Common myeloid progenitor, CD34-positive (primary cell): ENCODE data around the gene MAP3K12.

Source experiments
- CTCF ChIA-PET: fragments of 350-600 bp; sonication (Branson Sonifier 250); formaldehyde crosslinking; loops from one replicate; lab custom pipeline; 2021; ENCODE audit warnings: antibody characterized with exemption; lab: Charles Lee
- POLR2A ChIA-PET: fragments of 350-600 bp; sonication (Branson Sonifier 250); formaldehyde crosslinking; loops from one replicate; lab custom pipeline; 2021; ENCODE audit warnings: antibody characterized with exemption; lab: Charles Lee
- DNase-seq, 3 donors: peaks; one replicate each; pipeline versions ENCODE4 v3.0.0 to v3.0.0-alpha.2; 2013
- H3K27ac ChIP-seq, 2 experiments: 1 replicate in 1 of 2; 2 replicates in 1 of 2; pipeline ENCODE4 v1.7.0; 2013; ENCODE audit warnings: inconsistent platforms in 2 of 2, low read length in 2 of 2, mild to moderate bottlenecking in 2 of 2, low read depth in 1 of 2, moderate library complexity in 1 of 2; ENCODE audit not compliant: severe bottlenecking in 2 of 2, insufficient read depth in 1 of 2, poor library complexity in 1 of 2
- H3K27me3 ChIP-seq, 5 experiments: replicated peaks in 2 of 5; 1 replicate in 3 of 5; 2 replicates in 2 of 5; pipeline versions ENCODE4 v1.6.1 to v1.7.0; 2013; ENCODE audit warnings: low read length in 4 of 5, mild to moderate bottlenecking in 2 of 5, moderate library complexity in 2 of 5, inconsistent platforms in 1 of 5; ENCODE audit not compliant: insufficient read depth in 5 of 5, control insufficient read depth in 4 of 5
- H3K36me3 ChIP-seq, 4 experiments: 1 replicate in 2 of 4; 2 replicates in 2 of 4; pipeline versions ENCODE4 v1.6.1 to v1.7.0; 2013; ENCODE audit warnings: low read length in 3 of 4, control low read depth in 1 of 4, mild to moderate bottlenecking in 1 of 4; ENCODE audit not compliant: control insufficient read depth in 4 of 4, insufficient read depth in 4 of 4
- H3K4me1 ChIP-seq, 4 experiments: 1 replicate in 3 of 4; 2 replicates in 1 of 4; pipeline versions ENCODE4 v1.6.1 to v1.7.1; 2013; ENCODE audit warnings: low read length in 3 of 4, mild to moderate bottlenecking in 3 of 4, control low read depth in 1 of 4, inconsistent platforms in 1 of 4, moderate library complexity in 1 of 4; ENCODE audit not compliant: control insufficient read depth in 4 of 4, insufficient read depth in 4 of 4; ENCODE audit errors: control extremely low read depth in 1 of 4
- H3K4me3 ChIP-seq, 7 experiments: 1 replicate in 4 of 7; 2 replicates in 3 of 7; pipeline versions ENCODE4 v1.5.1 to v1.7.0; 2013; ENCODE audit warnings: mild to moderate bottlenecking in 7 of 7, low read length in 6 of 7, moderate library complexity in 6 of 7, inconsistent platforms in 2 of 7, low read depth in 2 of 7, control low read depth in 1 of 7; ENCODE audit not compliant: insufficient read depth in 4 of 7, control insufficient read depth in 1 of 7; ENCODE audit errors: extremely low read depth in 1 of 7
- H3K9me3 ChIP-seq, 5 experiments: 1 replicate in 4 of 5; 2 replicates in 1 of 5; pipeline versions ENCODE4 v1.6.1 to v1.7.1; 2013; ENCODE audit warnings: low read length in 4 of 5, mild to moderate bottlenecking in 2 of 5, inconsistent platforms in 1 of 5, low read depth in 1 of 5, moderate library complexity in 1 of 5; ENCODE audit not compliant: control insufficient read depth in 4 of 5, insufficient read depth in 2 of 5; ENCODE audit errors: control extremely low read depth in 1 of 5
- WGBS: methylation state at CpG from one replicate; pipeline ENCODE4 v1.1.5; 2013; ENCODE audit not compliant: insufficient coverage; 5-methylcytosine and 5-hydroxymethylcytosine counted together

MAP3K12 gene

GRCh38 chr12:53533471-53533870, 34.2 kb upstream of the MAP3K12 start:
- no peak overlapping the region for H3K4me3 ChIP-seq
- H3K9me3 ChIP-seq, result no peaks in the 10 kb centered on the region
- H3K27ac ChIP-seq, result no peak overlapping the region
- ChIA-PET CTCF (interaction anchor here (1.0 to 3.6 kb wide), 4 partner anchors 9 to 197 kb away, joined by 3 to 24 read pairs (median 4); partner anchors contain the start of gene ATP5MC2), POLR2A (no interaction called here)
- no peaks in the 10 kb centered on the region for H3K27me3 ChIP-seq
- no peaks in the 10 kb centered on the region for H3K4me1 ChIP-seq
- DNase-seq, result no peak
- peaks cover 25 to 74% (median 51%) of the 10 kb centered on the region in 4 experiments for H3K36me3 ChIP-seq
- WGBS, result 17% methylated on average over 1 of the region's 2 CpGs

GRCh38 chr12:53532524-53533445, 33.5 kb upstream of the MAP3K12 start:
- 100% methylated on average over 6 of the region's 7 CpGs for WGBS
- CTCF ChIA-PET, result interaction anchor here (0.6 to 3.6 kb wide), 7 partner anchors 10 to 500 kb away, joined by 3 to 24 read pairs (median 3); partner anchors contain the start of gene ATP5MC2
- POLR2A ChIA-PET, result interaction anchor here (0.6 kb wide), 1 partner anchor 32 kb away, joined by 3 read pairs; no protein-coding TSS in a partner anchor
- no peak for DNase-seq
- H3K9me3 ChIP-seq, result no peaks in the 10 kb centered on the region
- no peaks in the 10 kb centered on the region for H3K27me3 ChIP-seq
- H3K4me1 ChIP-seq, result no peaks in the 10 kb centered on the region
- no peak overlapping the region for H3K27ac ChIP-seq
- peaks cover 23 to 75% (median 48%) of the 10 kb centered on the region in 4 experiments for H3K36me3 ChIP-seq
- no peak overlapping the region for H3K4me3 ChIP-seq

- H3K27ac ChIP-seq, result no peak overlapping the region
- no peaks in the 10 kb centered on the region for H3K27me3 ChIP-seq
- no peak overlapping the region for H3K4me3 ChIP-seq
- 87% methylated on average over 3 of the region's 3 CpGs for WGBS
- DNase-seq, result no peak
- POLR2A ChIA-PET, result interaction anchor here (0.6 kb wide), 1 partner anchor 33 kb away, joined by 3 read pairs; no protein-coding TSS in a partner anchor
- no peaks in the 10 kb centered on the region for H3K9me3 ChIP-seq
- no peaks in the 10 kb centered on the region for H3K4me1 ChIP-seq
- CTCF ChIA-PET, result interaction anchor here (0.8 to 3.6 kb wide), 6 partner anchors 10 to 144 kb away, joined by 3 to 24 read pairs (median 3); partner anchors contain the start of gene ATP5MC2
- peaks cover 26 to 76% (median 45%) of the 10 kb centered on the region in 4 experiments for H3K36me3 ChIP-seq
Measured at GRCh38 chr12:53532021-53532420, 32.8 kb upstream of the MAP3K12 start.

- CTCF ChIA-PET, result interaction anchor here (0.7 to 3.6 kb wide), 4 partner anchors 9 to 411 kb away, joined by 3 to 24 read pairs (median 3); no protein-coding TSS in a partner anchor
- WGBS, result no CpG with 5 or more reads among the region's 4 CpGs
Measured at GRCh38 chr12:53530920-53531319, 31.7 kb upstream of the MAP3K12 start.

GRCh38 chr12:53530061-53530460, 30.8 kb upstream of the MAP3K12 start:
- WGBS, result 100% methylated on average over 2 of the region's 2 CpGs
- POLR2A ChIA-PET, result no interaction called here
- H3K36me3 ChIP-seq, result peaks cover 24 to 70% (median 39%) of the 10 kb centered on the region in 4 experiments

More at GRCh38 chr12:53530920-53531319, 31.7 kb upstream of the MAP3K12 start:
- no peaks in the 10 kb centered on the region for H3K9me3 ChIP-seq
- H3K36me3 ChIP-seq, result peaks cover 26 to 73% (median 43%) of the 10 kb centered on the region in 4 experiments
- no peak overlapping the region for H3K4me3 ChIP-seq
- H3K4me1 ChIP-seq, result no peaks in the 10 kb centered on the region
- DNase-seq, result no peak
- no peaks in the 10 kb centered on the region for H3K27me3 ChIP-seq
- no peak overlapping the region for H3K27ac ChIP-seq
- POLR2A ChIA-PET, result no interaction called here

GRCh38 chr12:53524476-53524875, 25.2 kb upstream of the MAP3K12 start:
- Histone ChIP-seq H3K9me3 (no peaks in the 10 kb centered on the region), H3K36me3 (peaks cover 17 to 68% (median 35%) of the 10 kb centered on the region in 4 experiments), H3K27me3 (no peaks in the 10 kb centered on the region), H3K27ac (no peak overlapping the region), H3K4me3 (no peak overlapping the region), H3K4me1 (no peaks in the 10 kb centered on the region)
- no peak for DNase-seq
- POLR2A ChIA-PET, result no interaction called here
- CTCF ChIA-PET, result no interaction called here
- WGBS, result 100% methylated on average over 9 of the region's 13 CpGs

More at GRCh38 chr12:53530061-53530460, 30.8 kb upstream of the MAP3K12 start:
- Histone ChIP-seq H3K27ac (no peak overlapping the region), H3K9me3 (no peaks in the 10 kb centered on the region), H3K4me1 (no peaks in the 10 kb centered on the region), H3K27me3 (no peaks in the 10 kb centered on the region), H3K4me3 (no peak overlapping the region)
- DNase-seq, result no peak
- CTCF ChIA-PET, result interaction anchor here (0.9 to 1.3 kb wide), 3 partner anchors 9 to 87 kb away, joined by 3 to 4 read pairs (median 3); no protein-coding TSS in a partner anchor
